HFFc6 (cell line): Measurements from ENCODE around the gene GNAO1. TPM values are rescaled to one million over a fixed set of nuclear protein-coding genes. Genes with fewer than 3 reads are reported as not detected.

ENCODE experiments used
- DNase-seq: peaks from one replicate; pipeline ENCODE4 v3.0.0-alpha.2; 2018
- H3K27ac Mint-ChIP-seq: 2 replicates; pipeline ENCODE4 v1.8.0; 2020; ENCODE audit warnings: mild to moderate bottlenecking, mixed read lengths
- H3K27me3 Mint-ChIP-seq: 2 replicates; pipeline ENCODE4 v1.8.0; 2021; ENCODE audit warnings: mild to moderate bottlenecking, moderate library complexity, mixed read lengths; ENCODE audit not compliant: insufficient read depth
- H3K36me3 Mint-ChIP-seq: 2 replicates; pipeline ENCODE4 v1.8.0; 2021; ENCODE audit warnings: low read depth, mixed read lengths
- H3K4me1 Mint-ChIP-seq: 2 replicates; pipeline ENCODE4 v1.8.0; 2020; ENCODE audit warnings: low read depth, mixed read lengths
- H3K4me3 Mint-ChIP-seq: 2 replicates; pipeline ENCODE4 v1.8.0; 2020; ENCODE audit warnings: mild to moderate bottlenecking, moderate library complexity, mixed read lengths
- H3K9me3 Mint-ChIP-seq: 2 replicates; pipeline ENCODE4 v1.8.0; 2020; ENCODE audit warnings: mild to moderate bottlenecking, mixed read lengths
- CTCF ChIP-seq: fragments of 200-600 bp; sonication (generic); IDR thresholded peaks from 2 replicates; pipeline ENCODE4 v1.5.0; 2021; ENCODE audit warnings: antibody characterized with exemption, mild to moderate bottlenecking
- total RNA-seq, 6 experiments: library from RNA; stranded (reverse); fragmentation: NEBNext Ultra II Directional; extraction: Animal tissue kit (Norgen Biotek cat#: 25700); gene quantifications; 2 replicates in 1 of 6; 3 replicates in 5 of 6; pipeline ENCODE4 v1.2.3, GENCODE V29; 2021

GNAO1 gene
- total RNA-seq, 6 experiments from 2014 or later: 0.07 to 0.48 (median 0.37) TPM; not detected in 1

GRCh38 chr16:56340864-56341365 is 149.6 kb downstream of the GNAO1 start:
- no peaks in the 10 kb centered on the region for H3K36me3 Mint-ChIP-seq
- H3K27ac Mint-ChIP-seq: no peak overlapping the region
- H3K4me3 Mint-ChIP-seq: no peak overlapping the region
- no peak for DNase-seq
- TF ChIP-seq CTCF: no peak
- H3K9me3 Mint-ChIP-seq: no peaks in the 10 kb centered on the region
- peaks cover 5% of the 10 kb centered on the region for H3K27me3 Mint-ChIP-seq
- peaks cover 12% of the 10 kb centered on the region for H3K4me1 Mint-ChIP-seq

GRCh38 chr16:56341656-56342399 is 150.5 kb downstream of the GNAO1 start:
- no peak for TF ChIP-seq CTCF
- no peaks in the 10 kb centered on the region for H3K9me3 Mint-ChIP-seq
- peaks cover 12% of the 10 kb centered on the region for H3K4me1 Mint-ChIP-seq
- H3K36me3 Mint-ChIP-seq: no peaks in the 10 kb centered on the region
- no peak for DNase-seq
- no peak overlapping the region for H3K27ac Mint-ChIP-seq
- no peak overlapping the region for H3K4me3 Mint-ChIP-seq
- peaks cover 9% of the 10 kb centered on the region for H3K27me3 Mint-ChIP-seq

- peak; percentile 28 for DNase-seq
- Mint-ChIP-seq H3K4me1 (peaks cover 12% of the 10 kb centered on the region), H3K9me3 (no peaks in the 10 kb centered on the region), H3K36me3 (no peaks in the 10 kb centered on the region), H3K27ac (no peak overlapping the region), H3K4me3 (no peak overlapping the region), H3K27me3 (peaks cover 11% of the 10 kb centered on the region)
- TF ChIP-seq CTCF: no peak
These were observed 152.6 kb downstream of the GNAO1 start for GRCh38 chr16:56343661-56344517.

- Mint-ChIP-seq H3K27ac (no peak overlapping the region), H3K4me3 (no peak overlapping the region), H3K9me3 (no peaks in the 10 kb centered on the region), H3K36me3 (no peaks in the 10 kb centered on the region), H3K27me3 (peaks cover 11% of the 10 kb centered on the region), H3K4me1 (peaks cover 12% of the 10 kb centered on the region)
- DNase-seq: no peak
- no peak for TF ChIP-seq CTCF
These were observed 153.5 kb downstream of the GNAO1 start for GRCh38 chr16:56344518-56345405.

- DNase-seq: no peak
- Mint-ChIP-seq H3K36me3 (no peaks in the 10 kb centered on the region), H3K4me3 (no peak overlapping the region), H3K27ac (no peak overlapping the region), H3K27me3 (peaks cover 13% of the 10 kb centered on the region), H3K4me1 (peaks cover 12% of the 10 kb centered on the region), H3K9me3 (no peaks in the 10 kb centered on the region)
- TF ChIP-seq CTCF: no peak
These were observed 154.2 kb downstream of the GNAO1 start for GRCh38 chr16:56345406-56346050.
